Measurements from ENCODE around the gene ASB18.
"Not testable (repeated sequence)": the region's sequence is repeated elsewhere in the genome, so short reads cannot be mapped to it uniquely, and the experiment has no call there.

ASB18 gene

DNA sequence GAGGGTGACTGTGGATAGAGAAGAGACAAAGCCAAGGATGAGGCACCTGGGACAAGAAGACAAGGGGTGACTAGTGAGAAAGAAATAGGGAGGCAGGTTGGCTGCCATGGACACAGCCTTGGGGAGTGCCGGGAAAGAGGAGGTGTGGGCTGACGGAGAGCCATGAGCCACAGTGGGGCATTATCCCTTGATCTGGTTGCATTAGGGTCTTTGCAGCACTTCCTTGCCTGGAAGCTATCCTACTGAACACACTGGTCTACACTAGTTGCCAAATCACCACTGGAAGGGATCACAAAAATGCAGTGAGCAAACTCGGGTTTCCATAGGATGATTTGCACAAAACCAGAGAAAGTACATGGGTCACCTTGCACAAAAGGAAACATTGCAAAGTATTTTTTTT lies 27.7 kb upstream of the ASB18 start:
- no peak overlapping the region for H3K27ac Mint-ChIP-seq
- no peak for DNase-seq (ENCODE audit: low spot score)
- H3K36me3 Mint-ChIP-seq (ENCODE audit: low read depth) = no peaks in the 10 kb centered on the region
- H3K4me3 Mint-ChIP-seq = no peak overlapping the region
- H3K4me1 Mint-ChIP-seq (ENCODE audit: low read depth) = no peaks in the 10 kb centered on the region
- H3K27me3 Mint-ChIP-seq (ENCODE audit: low read depth) = no peaks in the 10 kb centered on the region
- no peaks in the 10 kb centered on the region for H3K9me3 Mint-ChIP-seq

- H3K4me1 Mint-ChIP-seq (ENCODE audit: low read depth) = no peaks in the 10 kb centered on the region
- H3K27me3 Mint-ChIP-seq (ENCODE audit: low read depth) = no peaks in the 10 kb centered on the region
Measured at GRCh38 chr2:236291476-236291875, 27.3 kb upstream of the ASB18 start.

GRCh38 chr2:236290742-236291425 lies 26.7 kb upstream of the ASB18 start:
- Mint-ChIP-seq H3K27me3 (ENCODE audit: low read depth) (no peaks in the 10 kb centered on the region), H3K9me3 (no peaks in the 10 kb centered on the region), H3K4me1 (ENCODE audit: low read depth) (no peaks in the 10 kb centered on the region), H3K4me3 (no peak overlapping the region), H3K36me3 (ENCODE audit: low read depth) (no peaks in the 10 kb centered on the region), H3K27ac (no peak overlapping the region)
- no peak for DNase-seq (ENCODE audit: low spot score)

More at GRCh38 chr2:236291476-236291875, 27.3 kb upstream of the ASB18 start:
- H3K27ac Mint-ChIP-seq = no peak overlapping the region
- H3K36me3 Mint-ChIP-seq (ENCODE audit: low read depth) = no peaks in the 10 kb centered on the region
- H3K4me3 Mint-ChIP-seq = no peak overlapping the region
- no peak for DNase-seq (ENCODE audit: low spot score)
- H3K9me3 Mint-ChIP-seq = no peaks in the 10 kb centered on the region

- Mint-ChIP-seq H3K4me1 (ENCODE audit: low read depth) (no peaks in the 10 kb centered on the region), H3K27ac (no peak overlapping the region), H3K27me3 (ENCODE audit: low read depth) (no peaks in the 10 kb centered on the region), H3K9me3 (no peaks in the 10 kb centered on the region), H3K36me3 (ENCODE audit: low read depth) (no peaks in the 10 kb centered on the region), H3K4me3 (no peak overlapping the region)
- no peak for DNase-seq (ENCODE audit: low spot score)
Measured at GRCh38 chr2:236289766-236290462, 25.7 kb upstream of the ASB18 start.

DNA sequence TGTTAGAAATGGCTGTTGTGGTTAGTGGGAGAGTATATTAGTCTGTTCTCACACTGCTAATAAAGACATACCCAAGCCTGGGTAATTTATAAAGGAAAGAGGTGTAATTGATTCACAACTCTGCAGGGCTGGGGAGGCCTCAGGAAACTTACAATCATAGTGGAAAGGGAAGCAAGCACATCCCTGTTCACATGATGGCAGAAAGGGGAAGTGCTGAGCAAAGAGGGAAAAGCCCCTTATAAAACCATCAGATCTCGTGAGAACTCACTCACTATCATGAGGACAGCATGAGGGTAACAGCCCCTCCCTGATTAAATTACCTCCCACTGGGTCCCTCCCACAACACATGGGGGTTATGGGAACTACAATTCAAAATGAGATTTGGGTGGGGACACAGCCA lies 24.2 kb upstream of the ASB18 start:
- H3K36me3 Mint-ChIP-seq (ENCODE audit: low read depth); H3K27ac Mint-ChIP-seq; H3K27me3 Mint-ChIP-seq (ENCODE audit: low read depth); H3K4me3 Mint-ChIP-seq; H3K9me3 Mint-ChIP-seq; H3K4me1 Mint-ChIP-seq (ENCODE audit: low read depth); DNase-seq (ENCODE audit: low spot score): not testable (repeated sequence)

DNA sequence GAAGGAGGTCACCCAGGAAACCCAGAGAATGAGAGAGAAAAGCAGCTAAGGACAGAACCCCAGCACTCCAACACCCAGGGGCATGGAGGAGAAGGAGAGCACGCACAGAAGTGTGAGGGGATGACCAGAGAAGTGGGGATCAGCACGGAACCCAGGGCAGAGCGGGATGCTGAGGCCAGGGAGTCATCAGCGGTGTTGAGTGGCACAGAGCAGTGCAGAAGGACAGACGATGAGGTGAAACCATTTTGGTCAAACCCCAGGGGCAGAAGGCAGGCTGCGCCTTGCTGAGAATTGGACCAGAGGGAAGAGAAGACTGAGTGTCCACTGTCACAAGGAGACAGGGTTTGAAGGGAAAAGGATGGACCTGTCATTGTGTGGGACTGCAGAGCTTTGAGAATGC lies 23.4 kb upstream of the ASB18 start:
- Mint-ChIP-seq H3K9me3 (no peaks in the 10 kb centered on the region), H3K36me3 (ENCODE audit: low read depth) (no peaks in the 10 kb centered on the region), H3K4me1 (ENCODE audit: low read depth) (no peaks in the 10 kb centered on the region), H3K27ac (no peak overlapping the region), H3K4me3 (no peak overlapping the region), H3K27me3 (ENCODE audit: low read depth) (no peaks in the 10 kb centered on the region)
- DNase-seq (ENCODE audit: low spot score) = no peak

GRCh38 chr2:236286873-236287545 lies 22.8 kb upstream of the ASB18 start:
- H3K4me1 Mint-ChIP-seq (ENCODE audit: low read depth) = no peaks in the 10 kb centered on the region
- H3K27me3 Mint-ChIP-seq (ENCODE audit: low read depth) = no peaks in the 10 kb centered on the region
- H3K4me3 Mint-ChIP-seq = no peak overlapping the region
- no peak for DNase-seq (ENCODE audit: low spot score)
- H3K36me3 Mint-ChIP-seq (ENCODE audit: low read depth) = no peaks in the 10 kb centered on the region
- H3K27ac Mint-ChIP-seq = no peak overlapping the region
- no peaks in the 10 kb centered on the region for H3K9me3 Mint-ChIP-seq

DNA sequence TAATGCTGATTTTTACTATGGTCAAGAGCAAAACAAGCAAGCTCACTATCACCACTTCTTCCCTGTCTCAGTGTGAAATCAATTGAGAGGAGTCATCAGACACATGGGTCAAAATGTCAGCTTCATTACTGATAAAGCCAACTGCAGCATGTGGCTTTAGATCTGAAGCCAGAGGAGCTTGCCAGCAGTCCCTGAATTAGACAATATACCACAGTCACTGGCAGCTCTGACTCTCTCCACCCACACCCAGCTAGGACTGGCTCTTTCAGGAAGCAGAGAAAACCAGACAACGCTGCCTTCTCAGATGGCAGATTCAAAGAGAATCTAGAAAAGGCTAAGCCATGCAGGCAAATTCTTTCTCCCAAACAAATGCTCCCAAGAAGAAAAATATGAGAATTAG lies 20.0 kb upstream of the ASB18 start:
- Mint-ChIP-seq H3K4me3 (no peak overlapping the region), H3K36me3 (ENCODE audit: low read depth) (no peaks in the 10 kb centered on the region), H3K4me1 (ENCODE audit: low read depth) (peaks cover 4% of the 10 kb centered on the region), H3K27me3 (ENCODE audit: low read depth) (no peaks in the 10 kb centered on the region), H3K9me3 (peaks cover 8% of the 10 kb centered on the region), H3K27ac (no peak overlapping the region)
- no peak for DNase-seq (ENCODE audit: low spot score)

DNA sequence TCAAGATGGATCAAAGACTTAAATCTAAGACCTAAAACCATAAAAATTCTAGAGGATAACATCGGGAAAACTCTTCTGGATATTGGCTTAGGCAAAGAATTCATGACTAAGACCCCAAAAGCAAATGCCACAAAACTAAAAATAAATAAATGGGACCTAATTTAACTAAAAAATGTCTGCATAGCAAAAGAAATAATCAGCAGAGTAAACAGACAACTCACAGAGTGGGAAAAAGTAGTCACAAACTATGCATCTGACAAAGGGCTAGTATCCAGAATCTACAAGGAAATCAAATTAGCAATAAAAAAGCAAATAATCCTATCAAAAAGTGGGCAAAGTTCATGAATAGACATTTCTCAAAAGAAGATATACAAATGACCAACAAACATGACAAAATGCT lies 18.2 kb upstream of the ASB18 start:
- H3K27me3 Mint-ChIP-seq (ENCODE audit: low read depth) = no peaks in the 10 kb centered on the region
- H3K4me1 Mint-ChIP-seq (ENCODE audit: low read depth) = peaks cover 4% of the 10 kb centered on the region
- no peak for DNase-seq (ENCODE audit: low spot score)
- no peak overlapping the region for H3K27ac Mint-ChIP-seq
- no peak overlapping the region for H3K4me3 Mint-ChIP-seq
- peaks cover 8% of the 10 kb centered on the region for H3K9me3 Mint-ChIP-seq
- H3K36me3 Mint-ChIP-seq (ENCODE audit: low read depth) = no peaks in the 10 kb centered on the region

- Mint-ChIP-seq H3K4me3 (no peak overlapping the region), H3K36me3 (ENCODE audit: low read depth) (no peaks in the 10 kb centered on the region), H3K27me3 (ENCODE audit: low read depth) (no peaks in the 10 kb centered on the region), H3K27ac (no peak overlapping the region), H3K9me3 (peaks cover 8% of the 10 kb centered on the region), H3K4me1 (ENCODE audit: low read depth) (peaks cover 4% of the 10 kb centered on the region)
- no peak for DNase-seq (ENCODE audit: low spot score)
Measured at GRCh38 chr2:236281423-236281822, 17.2 kb upstream of the ASB18 start.

GRCh38 chr2:236273126-236273525 lies 8.9 kb upstream of the ASB18 start:
- Mint-ChIP-seq H3K36me3 (ENCODE audit: low read depth) (no peaks in the 10 kb centered on the region), H3K4me1 (ENCODE audit: low read depth) (no peaks in the 10 kb centered on the region), H3K9me3 (peaks cover 7% of the 10 kb centered on the region), H3K27ac (no peak overlapping the region), H3K27me3 (ENCODE audit: low read depth) (no peaks in the 10 kb centered on the region), H3K4me3 (no peak overlapping the region)
- DNase-seq (ENCODE audit: low spot score) = no peak

- no peaks in the 10 kb centered on the region for H3K27me3 Mint-ChIP-seq (ENCODE audit: low read depth)
- H3K4me3 Mint-ChIP-seq = no peak overlapping the region
- DNase-seq (ENCODE audit: low spot score) = no peak
- H3K36me3 Mint-ChIP-seq (ENCODE audit: low read depth) = no peaks in the 10 kb centered on the region
- H3K27ac Mint-ChIP-seq = no peak overlapping the region
- H3K9me3 Mint-ChIP-seq = peaks cover 7% of the 10 kb centered on the region
- H3K4me1 Mint-ChIP-seq (ENCODE audit: low read depth) = no peaks in the 10 kb centered on the region
Measured at GRCh38 chr2:236271851-236272250, 7.6 kb upstream of the ASB18 start.

GRCh38 chr2:236269876-236270275 lies 5.7 kb upstream of the ASB18 start:
- not testable (repeated sequence) for DNase-seq (ENCODE audit: low spot score); H3K4me1 Mint-ChIP-seq (ENCODE audit: low read depth); H3K27ac Mint-ChIP-seq; H3K9me3 Mint-ChIP-seq; H3K36me3 Mint-ChIP-seq (ENCODE audit: low read depth); H3K27me3 Mint-ChIP-seq (ENCODE audit: low read depth); H3K4me3 Mint-ChIP-seq

DNA sequence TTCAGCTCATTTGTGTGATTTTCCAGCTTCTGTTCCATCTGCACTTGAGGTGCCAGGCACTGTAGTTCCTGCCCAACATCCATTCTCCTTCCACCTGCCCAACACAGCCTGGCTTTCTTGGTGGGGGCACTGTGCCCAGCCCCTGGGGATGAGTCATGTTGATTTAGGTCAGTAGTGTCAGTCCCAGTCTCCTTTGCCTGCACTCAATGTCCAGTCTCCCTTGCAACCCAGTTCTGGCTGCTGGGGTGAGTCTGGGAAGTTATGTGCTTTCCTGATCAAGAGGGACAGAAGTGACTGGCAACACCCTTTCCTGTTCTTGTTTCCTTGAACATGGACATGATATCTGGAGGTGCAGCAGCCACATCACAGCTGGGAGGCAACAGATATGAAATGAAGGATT lies 1.5 kb upstream of the ASB18 start:
- no peak overlapping the region for H3K27ac Mint-ChIP-seq
- no peaks in the 10 kb centered on the region for H3K4me1 Mint-ChIP-seq (ENCODE audit: low read depth)
- no peak overlapping the region for H3K4me3 Mint-ChIP-seq
- no peaks in the 10 kb centered on the region for H3K27me3 Mint-ChIP-seq (ENCODE audit: low read depth)
- no peaks in the 10 kb centered on the region for H3K36me3 Mint-ChIP-seq (ENCODE audit: low read depth)
- H3K9me3 Mint-ChIP-seq = peaks cover 22% of the 10 kb centered on the region
- DNase-seq (ENCODE audit: low spot score) = no peak
